ENCODE measurements around the gene OR5H2.
A peak's percentile ranks its signal among the peaks of the same experiment; 100 is the strongest.
"Not testable (repeated sequence)": the region's sequence is repeated elsewhere in the genome, so short reads cannot be mapped to it uniquely, and the experiment has no call there.

OR5H2 gene

DNA sequence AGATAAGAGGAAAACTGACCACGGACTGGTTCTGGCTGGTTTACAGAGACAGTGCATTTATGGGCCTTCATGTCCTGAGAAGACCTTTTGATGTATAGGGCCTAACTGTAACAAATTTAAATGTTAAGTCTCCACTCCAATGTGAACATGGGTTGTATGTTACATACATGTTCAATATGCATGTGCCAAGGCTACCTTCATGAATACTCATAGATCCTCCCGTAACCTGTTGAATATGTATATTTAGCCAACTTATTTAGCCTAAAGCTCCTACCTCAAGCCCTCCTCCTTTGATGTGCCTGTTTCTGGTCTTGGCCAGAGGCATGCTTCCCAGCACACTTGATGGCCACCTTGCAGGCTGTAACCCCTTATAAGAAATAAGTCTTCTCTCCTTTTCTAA lies at the start of gene OR5H2:
TSS of gene OR5H2 (plus strand) at position 301 of the 400 bp plus-strand sequence. CDS start 398 bp downstream, outside the sequence.
- no peak for DNase-seq

DNA sequence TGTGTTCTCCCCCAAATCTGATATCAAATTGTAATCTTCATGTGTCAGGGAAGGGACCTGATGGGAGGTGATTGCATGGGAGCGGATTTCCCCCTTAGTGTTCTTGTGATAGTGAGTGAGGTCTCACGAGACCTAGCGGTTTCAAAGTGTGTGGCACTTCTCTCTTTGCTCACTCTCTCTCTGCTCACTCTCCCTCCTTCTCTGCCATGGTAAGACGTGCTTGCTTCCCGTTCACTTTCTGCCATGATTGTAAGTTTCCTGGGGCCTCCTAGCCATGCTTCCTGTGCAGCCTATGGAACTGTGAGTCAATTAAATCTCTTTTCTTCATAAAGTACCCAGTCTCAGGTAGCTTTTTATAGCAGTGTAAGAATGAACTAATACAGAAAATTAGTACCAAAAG lies 48.8 kb upstream of the OR5H2 start:
- no peak for DNase-seq

DNA sequence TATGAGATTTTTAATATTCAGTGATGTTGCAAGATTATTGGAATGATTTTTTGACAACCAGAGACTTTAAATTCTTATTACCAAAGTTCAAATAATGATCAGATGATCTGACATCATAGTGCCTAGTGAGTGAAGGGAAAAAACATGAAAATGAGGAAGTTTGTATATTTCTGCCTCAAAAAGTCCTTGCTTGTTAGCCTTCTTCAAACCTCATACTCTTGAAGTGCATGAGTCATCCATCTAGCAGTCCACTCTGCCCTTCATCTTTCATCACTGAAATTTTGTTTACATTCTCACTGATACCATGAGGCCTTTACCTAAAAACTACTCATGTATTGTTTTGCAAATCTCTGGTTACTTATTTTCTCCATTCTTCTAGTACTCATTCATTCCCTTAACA lies 42.2 kb upstream of the OR5H2 start:
- no peak for DNase-seq

DNA sequence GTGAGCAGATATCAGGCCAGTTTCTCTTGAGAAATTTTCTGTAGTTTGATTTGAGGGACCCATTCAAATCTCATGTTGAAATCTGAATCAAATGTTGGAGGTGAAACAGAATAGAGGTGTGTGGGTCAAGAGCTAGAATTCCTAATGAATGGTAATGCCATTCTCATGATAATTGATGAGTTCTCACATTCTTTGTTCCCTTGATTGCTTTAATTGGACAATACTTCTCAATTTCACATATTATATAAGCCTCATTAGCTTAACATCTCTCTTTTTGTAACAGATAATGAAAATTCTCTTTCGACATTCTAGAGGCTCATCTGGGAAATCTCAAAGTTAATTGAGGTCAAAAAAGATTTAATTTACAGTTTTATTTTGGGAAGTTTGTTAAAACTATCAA lies 40.1 kb upstream of the OR5H2 start:
- DNase-seq = no peak

DNA sequence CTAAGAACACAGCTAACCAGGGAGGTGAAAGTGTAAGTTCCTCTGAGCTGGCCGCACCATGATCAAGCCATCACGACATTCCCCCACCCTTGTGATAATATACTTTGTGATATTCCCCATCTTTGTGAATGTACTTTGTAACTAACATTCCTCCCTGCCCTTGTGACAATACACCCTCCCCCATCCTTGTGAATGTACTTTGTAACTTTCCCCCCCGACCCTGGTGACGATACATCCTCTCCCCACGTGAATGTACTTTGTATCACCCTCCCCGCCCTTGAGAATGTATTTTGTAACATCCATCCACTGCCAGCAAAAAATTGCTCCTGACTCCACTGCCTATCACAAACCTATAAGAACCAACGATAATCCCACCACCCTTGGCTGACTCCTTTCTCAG lies 38.5 kb upstream of the OR5H2 start:
- no peak for DNase-seq

DNA sequence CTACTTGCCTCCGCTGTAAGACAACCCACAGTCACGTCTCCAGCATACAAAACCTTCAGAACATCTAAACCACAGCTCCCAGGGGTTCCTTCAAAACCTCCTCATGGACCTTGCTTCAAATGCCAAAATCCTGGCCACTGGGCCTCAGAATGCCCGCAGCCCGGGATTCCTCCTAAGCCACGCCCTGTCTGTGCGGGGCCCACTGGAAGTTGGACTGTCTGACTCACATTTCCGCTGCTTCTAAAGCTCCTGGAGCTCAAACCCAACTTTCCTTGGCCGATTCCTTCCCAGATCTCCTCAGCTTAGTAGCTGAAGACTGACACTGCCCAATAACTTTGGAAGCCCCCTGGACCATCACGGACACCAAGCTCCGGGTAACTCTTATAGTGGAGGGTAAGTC lies 36.2 kb upstream of the OR5H2 start:
- DNase-seq = no peak

DNA sequence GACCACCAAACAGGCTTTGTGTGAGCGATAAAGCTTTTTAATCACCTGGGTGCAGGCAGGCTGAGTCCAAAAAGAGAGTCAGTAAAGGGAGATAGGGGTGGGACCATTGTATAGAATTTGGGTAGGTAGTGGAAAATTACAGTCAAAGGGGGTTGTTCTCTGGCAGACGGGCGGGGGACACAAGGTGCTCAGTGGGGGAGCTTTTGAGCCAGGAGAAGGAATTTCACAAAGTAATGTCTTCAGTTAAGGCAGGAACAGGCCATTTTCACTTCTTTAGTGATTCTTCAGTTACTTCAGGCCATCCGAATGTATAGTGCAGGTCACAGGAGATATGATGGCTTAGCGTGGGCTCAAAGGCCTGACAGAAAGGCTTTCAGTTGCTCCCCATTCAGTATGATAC lies 26.3 kb upstream of the OR5H2 start:
- DNase-seq = not testable (repeated sequence)

DNA sequence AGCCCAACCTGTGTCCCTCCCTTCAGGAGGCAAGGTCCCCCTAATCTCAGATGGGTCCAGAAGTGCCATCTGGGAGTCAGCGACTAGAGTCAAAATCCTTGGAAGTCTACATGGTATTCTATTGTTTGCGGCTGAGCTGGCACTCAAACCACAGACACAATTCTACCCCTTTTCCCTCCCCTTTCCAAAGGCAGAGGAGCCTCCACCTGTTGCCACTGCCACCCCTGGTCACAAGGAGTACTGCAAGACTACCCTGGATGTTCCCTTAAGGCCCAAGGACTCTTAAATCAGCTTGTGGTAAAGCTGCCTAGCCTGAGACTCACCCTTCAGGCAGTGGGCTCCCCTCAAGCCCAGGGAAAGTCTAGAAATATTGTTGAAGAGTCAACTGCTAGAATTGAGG lies 22.6 kb upstream of the OR5H2 start:
- DNase-seq = no peak

DNA sequence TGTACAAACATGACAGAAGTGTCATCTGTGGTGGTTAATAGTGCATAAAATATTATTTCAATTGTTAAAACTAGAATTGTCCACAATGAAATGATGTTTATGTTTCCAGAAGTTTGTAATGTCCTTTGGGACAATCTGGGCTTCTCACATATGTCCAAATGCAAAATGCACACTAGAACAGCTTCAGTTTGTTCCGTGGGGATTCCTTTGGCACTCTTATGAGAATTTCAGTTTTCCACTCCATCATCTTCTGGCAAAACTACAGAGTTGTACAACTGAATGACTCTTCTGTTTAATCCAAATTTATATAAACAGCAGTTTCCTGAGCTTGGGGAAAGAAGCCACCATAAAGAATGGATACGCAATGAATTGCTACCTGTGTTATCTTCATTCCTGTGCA lies 20.3 kb upstream of the OR5H2 start:
- no peak for DNase-seq

DNA sequence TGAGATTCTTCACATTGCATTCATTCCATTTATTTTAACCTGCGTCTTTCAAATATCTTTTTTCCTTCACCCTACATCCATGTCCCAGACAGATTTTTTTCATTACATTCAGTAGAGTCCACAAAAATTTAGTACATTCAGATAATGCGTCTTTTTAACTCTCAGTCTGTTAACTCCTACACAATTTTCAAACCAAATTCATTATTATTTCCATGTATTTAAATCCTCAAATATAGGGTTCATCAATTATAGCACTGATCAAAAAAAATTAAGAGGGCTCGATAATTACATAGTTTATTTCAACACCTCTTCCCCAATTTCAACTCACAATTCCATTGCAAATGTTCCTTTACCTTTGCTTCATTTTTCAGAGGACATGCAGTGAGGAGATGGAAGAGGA lies 18.4 kb upstream of the OR5H2 start, which contains the start of gene OR5H6:
TSS of gene OR5H6 (plus strand) at position 301 of the 400 bp plus-strand sequence. CDS start at position 390, 89 bp downstream.
- DNase-seq = no peak

DNA sequence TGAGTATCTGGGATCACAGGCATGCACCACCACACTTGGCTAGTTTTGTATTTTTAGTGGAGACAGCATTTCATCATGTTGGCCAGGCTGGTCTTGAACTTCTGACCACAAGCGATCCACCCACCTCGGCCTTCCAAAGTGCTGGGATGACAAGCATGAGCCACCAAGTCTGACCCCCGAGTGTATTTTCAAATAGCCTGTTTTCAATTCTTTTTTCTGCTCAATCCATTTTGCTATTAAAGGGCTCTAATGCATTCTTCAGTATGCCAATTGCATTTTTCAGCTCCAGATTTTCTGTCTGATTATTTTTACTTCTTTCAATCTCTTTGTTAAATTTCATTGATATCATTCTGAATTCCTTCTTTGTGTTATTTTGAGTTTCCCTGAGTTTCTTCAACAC lies 12.5 kb upstream of the OR5H2 start:
- no peak for DNase-seq

DNA sequence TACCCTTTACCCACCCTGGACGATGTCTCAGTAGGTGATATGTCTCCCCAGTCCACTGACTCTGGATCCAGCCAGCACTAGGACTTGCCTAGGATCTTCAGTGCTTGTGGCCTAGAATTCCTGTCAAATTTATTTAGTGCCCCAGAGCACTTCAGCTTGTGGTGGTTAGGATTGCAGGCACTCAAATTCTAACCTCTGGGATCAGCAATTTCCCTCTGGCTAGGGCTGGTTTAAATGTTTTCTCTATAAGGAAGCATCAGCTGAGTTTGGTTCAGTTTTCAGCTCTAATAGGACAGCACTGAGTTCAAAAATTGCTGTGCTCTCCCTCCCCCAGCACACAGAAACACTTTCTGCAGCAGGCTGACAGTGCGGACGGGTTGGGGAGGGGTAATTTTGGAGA lies 10.2 kb upstream of the OR5H2 start:
- DNase-seq = no peak

DNA sequence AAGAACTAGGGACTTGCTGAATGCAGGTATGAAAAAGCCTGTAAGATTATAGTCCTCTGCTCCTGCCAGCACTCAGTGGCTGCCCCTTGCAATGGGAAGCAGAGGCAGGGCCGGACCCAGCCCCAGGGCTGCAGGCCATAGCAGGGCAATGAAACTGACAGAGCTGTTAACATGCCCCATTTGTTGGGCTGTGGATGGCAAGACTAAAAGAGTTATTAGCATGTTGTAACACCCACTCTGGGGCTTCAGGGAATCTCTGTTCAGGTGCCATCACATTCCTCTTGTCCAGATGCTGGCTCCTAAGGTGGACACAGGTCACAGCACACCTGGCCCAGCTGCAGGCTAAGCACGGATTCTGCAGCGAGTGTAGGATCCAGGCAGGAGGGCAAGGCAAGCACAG lies 7.4 kb upstream of the OR5H2 start:
- DNase-seq = no peak

DNA sequence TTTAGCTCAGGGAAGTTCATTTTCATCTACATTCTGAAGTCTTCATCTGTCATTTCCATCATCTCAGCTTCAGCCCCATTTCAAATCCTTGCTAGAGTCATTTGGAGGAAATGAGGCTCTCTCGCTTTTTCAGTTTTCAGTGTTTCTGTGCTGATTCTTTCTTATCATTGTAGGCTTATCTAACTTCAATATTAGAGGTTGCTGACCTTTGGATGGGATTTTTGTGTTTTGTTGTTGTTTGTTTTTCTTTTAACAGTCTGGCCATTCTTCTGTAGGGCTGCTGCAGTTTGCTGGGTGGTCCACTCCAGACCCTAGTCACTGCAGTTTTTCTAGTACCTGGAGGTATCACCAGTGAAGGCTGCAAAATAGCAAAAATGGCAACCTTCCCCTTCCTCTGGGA lies 8.6 kb downstream of the OR5H2 start:
- no peak for DNase-seq

DNA sequence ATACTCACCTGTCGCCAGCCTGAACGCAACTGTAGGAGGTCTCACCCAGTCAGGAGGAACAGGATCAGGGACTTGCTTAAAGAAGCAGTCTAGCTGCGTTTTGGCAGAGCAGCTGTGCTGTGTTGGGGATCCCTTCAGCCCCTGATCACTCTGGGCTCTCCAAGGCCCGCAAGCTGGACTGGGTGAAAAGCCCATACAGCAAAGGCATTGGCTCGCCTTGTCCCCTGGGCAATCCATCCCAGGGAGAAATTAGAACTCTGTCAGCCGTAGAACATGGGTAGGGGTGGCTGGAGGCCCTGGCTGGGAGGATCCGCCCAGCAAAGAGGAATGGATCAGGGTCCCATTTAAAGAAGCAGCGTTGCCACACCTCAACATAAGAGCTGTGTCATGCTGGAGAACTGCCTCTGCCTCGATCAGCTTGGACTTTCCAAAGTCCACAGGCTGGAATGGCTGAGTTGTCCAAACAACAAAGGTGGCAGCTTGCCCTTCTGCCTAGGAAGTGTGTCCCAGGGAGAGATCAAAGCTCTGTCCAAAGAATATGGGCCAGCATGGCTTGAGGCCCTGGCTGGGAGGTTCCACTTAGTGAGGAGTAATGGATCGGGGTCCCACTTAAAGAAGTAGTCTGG lies 9.1 kb downstream of the OR5H2 start:
- no peak for DNase-seq

DNA sequence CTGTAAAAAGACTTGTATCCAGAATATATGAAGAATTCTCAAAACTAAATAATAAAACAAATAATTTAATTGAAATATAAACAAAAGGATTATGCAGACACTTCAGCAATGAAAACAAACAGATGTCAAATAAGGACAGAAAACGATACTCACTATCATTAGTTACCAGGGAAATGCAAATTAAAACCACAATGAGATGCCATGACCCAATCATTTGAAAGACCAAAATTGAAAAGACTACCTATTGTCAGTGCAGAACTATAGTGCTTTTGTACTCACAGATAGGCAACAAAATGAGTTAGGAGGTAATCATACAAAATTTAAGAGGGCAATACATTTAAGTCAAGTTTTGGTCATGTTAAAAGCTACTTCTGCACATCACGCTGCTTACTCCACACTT lies 39.8 kb downstream of the OR5H2 start:
- no peak for DNase-seq

DNA sequence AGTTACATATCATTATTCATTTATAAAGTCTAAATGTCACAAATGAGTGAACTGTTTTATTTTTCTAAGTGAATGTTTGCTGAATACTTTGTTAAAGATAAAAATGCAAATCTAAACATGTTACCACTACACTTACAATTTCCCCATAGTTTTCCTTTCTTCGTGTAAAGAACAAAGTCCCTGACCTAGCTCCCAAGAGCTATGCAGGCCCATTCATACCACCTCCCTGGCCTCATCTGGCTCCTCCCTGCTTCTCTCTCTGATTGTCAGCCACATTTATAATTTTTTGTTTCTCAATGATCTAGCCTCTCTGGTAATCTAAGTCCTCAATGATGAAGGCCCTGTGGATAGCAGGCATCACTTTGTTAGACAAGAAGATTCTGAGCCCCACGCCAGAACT lies 40.4 kb downstream of the OR5H2 start:
- no peak for DNase-seq

DNA sequence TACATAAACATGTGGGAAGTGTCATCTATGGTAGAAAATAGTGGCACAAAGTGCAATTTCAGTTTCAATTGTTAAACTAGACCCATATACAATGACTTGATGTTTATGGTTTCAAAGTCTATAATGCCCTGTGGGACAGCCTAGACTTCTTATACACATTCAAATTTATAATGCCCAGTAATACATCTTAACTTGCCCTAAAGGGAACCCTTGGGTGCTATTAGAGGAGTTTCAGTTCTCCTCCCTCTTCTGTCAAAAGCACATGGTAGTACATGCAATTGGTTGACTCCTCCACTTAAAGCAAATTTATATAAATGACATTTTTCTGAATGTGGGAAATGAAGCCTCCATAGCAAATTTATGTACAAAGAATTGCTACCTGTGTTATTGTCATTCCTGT lies 41.1 kb downstream of the OR5H2 start:
- DNase-seq = no peak

DNA sequence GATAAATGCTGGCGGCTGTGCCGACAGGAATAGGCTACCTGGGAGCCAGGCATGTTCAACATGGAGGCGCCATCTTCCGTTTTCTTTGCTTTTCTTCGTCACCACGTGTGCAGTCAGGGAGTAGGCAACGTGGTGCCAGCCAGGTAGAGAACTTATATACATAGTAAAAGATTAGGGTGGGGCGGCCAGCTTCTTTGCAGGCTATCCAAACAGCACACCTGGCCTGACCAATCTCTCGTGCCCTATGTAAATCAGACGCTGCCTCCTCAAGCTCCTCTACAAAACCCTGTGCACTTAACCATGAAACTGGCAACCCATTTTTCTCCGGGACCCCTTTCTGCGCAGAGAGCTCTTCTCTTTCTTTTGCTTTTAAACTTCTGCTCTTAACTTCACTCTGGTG lies 42.8 kb downstream of the OR5H2 start:
- DNase-seq = no peak

DNA sequence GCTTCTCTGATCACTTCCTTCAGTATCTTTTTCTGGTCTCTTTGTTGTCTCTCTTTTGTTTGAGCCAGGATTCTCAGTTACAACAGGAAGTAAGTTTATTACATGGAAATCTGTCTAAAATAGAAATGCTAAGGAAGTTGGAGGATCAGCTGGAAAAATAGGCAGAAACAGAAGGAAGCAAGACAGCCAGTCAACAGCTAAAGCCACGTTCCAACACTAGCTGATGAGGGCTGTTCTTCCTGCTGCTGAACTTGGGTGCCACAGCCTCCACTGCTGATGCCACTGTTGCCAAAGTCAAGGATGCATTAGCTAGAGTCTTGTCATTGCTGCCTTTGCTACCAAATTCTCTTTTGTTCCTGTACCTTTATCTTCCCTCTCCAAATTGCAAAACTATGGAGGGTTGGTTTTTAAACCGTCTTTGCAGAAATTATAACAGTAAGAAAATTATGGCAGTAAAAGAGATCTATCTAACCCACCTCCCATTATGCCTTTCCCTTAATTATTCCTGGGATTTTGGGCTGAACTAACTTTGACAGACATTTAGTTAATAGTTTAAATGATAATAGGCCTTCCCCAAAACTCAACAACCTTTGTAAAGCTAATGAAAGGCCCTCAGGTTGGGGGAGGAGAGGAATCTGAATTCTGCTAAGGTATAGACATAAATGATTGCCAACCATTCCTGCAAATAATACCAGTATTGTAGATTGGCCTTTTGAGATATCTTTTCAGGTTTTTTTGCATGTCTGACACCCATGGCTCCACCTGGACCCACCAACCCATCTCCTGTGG lies 44.0 kb downstream of the OR5H2 start:
- DNase-seq = no peak

DNA sequence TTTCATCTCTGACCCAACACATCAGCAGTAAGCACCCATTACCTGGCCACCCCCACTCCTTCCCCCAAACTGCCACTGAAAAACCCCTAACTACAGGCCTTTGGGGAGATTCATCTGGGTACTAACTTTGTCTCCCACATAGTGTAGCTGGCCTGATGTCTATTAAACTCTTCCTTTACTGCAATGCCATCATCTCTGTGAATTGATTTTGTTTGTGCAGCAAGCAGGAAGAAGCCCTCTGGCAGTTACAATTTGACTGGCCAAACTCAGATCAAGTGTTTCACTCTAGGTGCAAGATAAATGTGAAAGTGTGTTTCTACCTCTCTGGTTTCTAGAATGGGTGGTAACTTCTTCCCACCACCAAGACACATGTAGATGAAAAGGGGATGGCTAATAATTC lies 44.6 kb downstream of the OR5H2 start:
- no peak for DNase-seq

DNA sequence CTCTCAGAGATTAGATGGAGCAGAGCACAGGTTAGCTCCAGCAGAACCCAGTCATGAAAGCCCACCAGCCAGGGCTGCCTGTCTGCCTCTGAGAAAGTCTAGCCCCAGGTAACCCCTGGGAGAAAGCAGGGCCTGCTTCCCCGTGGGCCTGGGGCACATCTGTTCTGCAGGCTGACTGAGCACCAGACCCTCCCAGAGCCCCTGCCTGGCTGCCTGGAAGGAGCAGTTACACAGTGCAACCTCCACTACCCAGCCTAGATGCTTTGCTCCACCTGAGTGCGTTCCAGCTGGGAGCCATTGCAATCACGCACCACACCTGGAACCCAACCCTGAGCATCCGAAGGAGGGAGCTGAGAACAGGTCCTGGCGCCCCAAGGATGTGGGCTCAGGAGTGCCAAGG lies 46.6 kb downstream of the OR5H2 start:
- DNase-seq = no peak

DNA sequence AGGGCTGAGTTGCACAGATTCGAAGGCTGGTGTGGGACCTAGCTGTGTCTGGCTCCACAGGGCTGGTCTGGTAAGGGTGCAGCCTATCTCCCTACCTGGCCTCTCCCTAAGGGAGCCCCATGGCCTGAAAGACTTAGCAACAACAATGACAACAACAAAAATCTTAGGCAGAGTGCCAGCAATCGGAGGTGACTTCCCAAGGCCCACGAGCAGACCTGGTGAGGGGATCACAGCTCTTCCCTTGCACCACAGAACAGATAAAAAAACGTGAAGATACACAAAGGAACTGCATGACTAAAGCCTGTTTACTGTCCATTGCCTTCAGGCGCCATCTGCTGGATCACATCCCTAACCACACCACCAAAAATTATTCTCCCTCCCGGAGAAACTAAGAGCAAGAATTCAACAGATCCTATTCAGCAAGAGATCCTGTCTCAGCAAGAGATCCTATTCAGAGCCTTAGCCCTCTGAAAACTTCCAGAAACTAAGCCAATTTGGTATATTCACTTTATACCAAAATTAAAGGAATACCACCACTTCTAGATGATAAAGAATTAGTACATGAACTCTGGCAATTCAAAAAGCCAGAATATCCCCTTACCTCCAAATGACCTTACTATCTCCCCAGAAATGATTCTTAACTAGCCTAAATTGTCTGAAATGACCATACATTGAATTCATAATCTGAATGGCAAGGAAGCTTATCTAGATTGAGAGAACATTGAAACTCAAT lies 47.3 kb downstream of the OR5H2 start:
- DNase-seq = peak; percentile 37 to 39

DNA sequence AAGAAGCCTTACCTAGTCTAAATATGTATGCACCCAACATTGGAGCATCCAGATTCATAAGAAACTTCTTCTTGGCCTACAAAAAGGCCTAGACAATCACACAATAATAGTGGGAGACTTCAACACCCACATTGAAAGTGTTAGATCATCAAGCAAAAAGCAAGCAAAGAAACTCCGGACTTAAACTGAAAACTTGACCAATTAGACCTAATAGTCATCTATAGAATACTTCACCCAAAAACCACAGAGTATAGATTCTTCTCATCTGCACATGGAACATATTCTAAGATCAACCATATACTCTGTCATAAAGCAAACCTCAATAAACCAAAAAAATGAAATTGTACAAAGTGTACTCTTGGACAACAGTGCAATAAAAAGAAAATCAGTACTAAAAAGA lies 49.0 kb downstream of the OR5H2 start:
- DNase-seq = no peak
